K562 (cell line): ENCODE data around the gene WDR90. TPM values are rescaled to one million over a fixed set of nuclear protein-coding genes. Genes with fewer than 3 reads are reported as not detected.

Source experiments
- ATAC-seq: fragments of 200-7000 bp; cut with Tn5 transposase; 3 replicates; pipeline ENCODE4 v1.9.1; 2020; ENCODE audit warnings: moderate library complexity
- BruUV-seq: library from RNA; stranded (reverse); fragments of 400-500 nt; replicated peaks from 2 replicates; lab custom pipeline; 2021; lab: Mats Ljungman, UMichigan
- CTCF ChIA-PET: fragments of 300-600 bp; formaldehyde crosslinking; extraction: SDS; loops from one replicate; lab custom pipeline; 2021; ENCODE audit warnings: low intra/inter-chr PET ratio; lab: Yijun Ruan, JAX
- POLR2A ChIA-PET: fragments of 300-600, 350-650 bp; sonication (Branson Sonifier 250); formaldehyde crosslinking; extraction: SDS; loops from one replicate; lab custom pipeline; 2021; ENCODE audit warnings: antibody characterized with exemption, inconsistent platforms; lab: Yijun Ruan, JAX
- DNase-seq, 4 experiments: peaks; one replicate each; pipeline versions ENCODE4 v3.0.0 to v3.0.0-alpha.2; 2011 to 2018; ENCODE audit warnings: low spot score in 3 of 4, mixed read lengths in 3 of 4; ENCODE audit errors: extremely low read depth in 1 of 4
- FAIRE-seq: peaks from 2 replicates; lab custom pipeline; 2011; peaks lifted over from hg19 to GRCh38; lab: Jason Lieb, UNC
- H2AFZ ChIP-seq: 2 replicates; pipeline ENCODE4 v1.6.0; 2011; ENCODE audit warnings: low read depth, low read length, control low read depth, inconsistent platforms
- H3K27ac ChIP-seq: fragments of 200-600 bp; 3 replicates; pipeline ENCODE4 v1.8.0; 2011; ENCODE audit warnings: low read depth, mild to moderate bottlenecking, control low read depth, inconsistent platforms, low read length, moderate library complexity, mixed read lengths; ENCODE audit errors: extremely low read depth
- H3K27me3 ChIP-seq, 2 experiments: fragments of 300-600 bp in 1 of 2; 2 replicates in 1 of 2; 3 replicates in 1 of 2; pipeline versions ENCODE4 v1.6.0 to v1.8.0; 2011; ENCODE audit warnings: inconsistent platforms in 2 of 2, low read length in 2 of 2, mild to moderate bottlenecking in 1 of 2, mixed read lengths in 1 of 2, moderate library complexity in 1 of 2; ENCODE audit not compliant: control insufficient read depth in 2 of 2, insufficient read depth in 2 of 2
- H3K36me3 ChIP-seq: fragments of 300-600 bp; 3 replicates; pipeline ENCODE4 v1.8.0; 2011; ENCODE audit warnings: mild to moderate bottlenecking, low read length, inconsistent platforms; ENCODE audit not compliant: control insufficient read depth, insufficient read depth
- H3K4me1 ChIP-seq, 2 experiments: fragments of 200-600 bp in 1 of 2; replicated peaks in 1 of 2; 2 replicates in 1 of 2; 3 replicates in 1 of 2; pipeline versions ENCODE4 v1.5.1 to v1.8.0; 2011; ENCODE audit warnings: inconsistent platforms in 2 of 2, low read length in 2 of 2, mild to moderate bottlenecking in 1 of 2, mixed read lengths in 1 of 2, moderate library complexity in 1 of 2; ENCODE audit not compliant: control insufficient read depth in 2 of 2, insufficient read depth in 2 of 2
- H3K4me2 ChIP-seq: 2 replicates; pipeline ENCODE4 v1.6.1; 2011; ENCODE audit warnings: low read length, control low read depth, inconsistent platforms, mixed read lengths; ENCODE audit not compliant: insufficient read depth
- H3K4me3 ChIP-seq: fragments of 200-600 bp; sonication (generic), shearing (Covaris generic); 2 replicates; pipeline ENCODE4 v1.5.1; 2016; ENCODE audit warnings: control low read depth, inconsistent platforms
- H3K79me2 ChIP-seq: fragments of 200-600 bp; 3 replicates; pipeline ENCODE4 v1.8.0; 2011; ENCODE audit warnings: low read length, inconsistent platforms; ENCODE audit not compliant: control insufficient read depth, insufficient read depth
- H3K9ac ChIP-seq, 2 experiments: 2 replicates each; pipeline versions ENCODE4 v1.6.0 to v1.6.1; 2011; ENCODE audit warnings: low read depth in 2 of 2, low read length in 2 of 2, control low read depth in 1 of 2, inconsistent platforms in 1 of 2, mild to moderate bottlenecking in 1 of 2, mixed read lengths in 1 of 2; ENCODE audit not compliant: insufficient read depth in 1 of 2
- H3K9me1 ChIP-seq: one replicate; pipeline ENCODE4 v1.6.0; 2011; ENCODE audit warnings: inconsistent platforms, mild to moderate bottlenecking, low read length, moderate library complexity; ENCODE audit not compliant: control insufficient read depth, insufficient read depth
- H3K9me3 ChIP-seq: replicated peaks from 2 replicates; pipeline ENCODE4 v1.5.1; 2011; ENCODE audit warnings: low read depth, low read length, inconsistent platforms; ENCODE audit not compliant: control insufficient read depth, insufficient read depth
- H4K20me1 ChIP-seq: replicated peaks from 2 replicates; pipeline ENCODE4 v1.6.1; 2011; ENCODE audit warnings: low read length, inconsistent platforms, mixed read lengths; ENCODE audit not compliant: control insufficient read depth, insufficient read depth
- CEBPB ChIP-seq: fragments of 450-650 bp; IDR thresholded peaks from 2 replicates; pipeline ENCODE4 v1.6.1; 2016; ENCODE audit warnings: missing genetic modification characterization, missing compliant biosample characterization
- CREM ChIP-seq: IDR thresholded peaks from 2 replicates; pipeline ENCODE4 v1.6.1; 2014; ENCODE audit warnings: antibody characterized with exemption, low read depth
- DPF2 ChIP-seq: fragments of 450-650 bp; IDR thresholded peaks from 2 replicates; pipeline ENCODE4 v1.6.1; 2016
- KAT8 ChIP-seq: fragments of 450-650 bp; IDR thresholded peaks from 2 replicates; pipeline ENCODE4 v1.6.1; 2016; ENCODE audit warnings: low read depth, mild to moderate bottlenecking
- MBD1 ChIP-seq: fragments of 250-450 bp; sonication (Bioruptor Pico); IDR thresholded peaks from 2 replicates; pipeline ENCODE4 v1.8.0; 2022; ENCODE audit warnings: inconsistent platforms
- MLLT1 ChIP-seq, 2 experiments: fragments of 450-650 bp; IDR thresholded peaks; 2 replicates each; pipeline ENCODE4 v1.6.1; 2016
- POLR2G ChIP-seq: fragments of 200-400 bp; formaldehyde crosslinking; IDR thresholded peaks from 2 replicates; pipeline ENCODE4 v1.6.1; 2017; ENCODE audit warnings: low read depth, mild to moderate bottlenecking, antibody characterized with exemption, low read length, moderate library complexity
- RBBP5 ChIP-seq: fragments of 200-600 bp; sonication (generic); IDR thresholded peaks from 2 replicates; pipeline ENCODE4 v1.6.1; 2012; ENCODE audit warnings: borderline replicate concordance, mild to moderate bottlenecking, low read length, control low read depth, inconsistent platforms; ENCODE audit not compliant: insufficient read depth, poor library complexity, severe bottlenecking
- RBFOX2 ChIP-seq: fragments of 200-400 bp; formaldehyde crosslinking; IDR thresholded peaks from 2 replicates; pipeline ENCODE4 v1.6.1; 2017; ENCODE audit warnings: low read depth, mild to moderate bottlenecking, low read length, moderate library complexity
- ZNF445 ChIP-seq: fragments of 250-450 bp; sonication (Bioruptor Pico); IDR thresholded peaks from 2 replicates; pipeline ENCODE4 v1.4.0; 2020; ENCODE audit warnings: low read depth, mild to moderate bottlenecking, moderate library complexity
- ZNF511 ChIP-seq: sonication (generic); formaldehyde crosslinking; IDR thresholded peaks from 2 replicates; pipeline ENCODE4 v1.8.0; 2022; ENCODE audit warnings: mild to moderate bottlenecking, missing genetic modification reagents
- ZNF589 ChIP-seq: fragments of 200-800 bp; sonication (Bioruptor generic); IDR thresholded peaks from 2 replicates; pipeline ENCODE4 v1.6.1; 2016; ENCODE audit warnings: low read depth, missing genetic modification characterization, missing compliant biosample characterization
- ZNF707 ChIP-seq: fragments of 250-450 bp; sonication (Bioruptor Pico); conservative IDR thresholded peaks from 2 replicates; pipeline ENCODE4 v1.8.0; 2022; ENCODE audit warnings: inconsistent platforms, mild to moderate bottlenecking, moderate library complexity
- WGBS: fragments of 100-300 bp; shearing (Covaris generic); methylation state at CpG from one replicate; pipeline ENCODE4 v1.1.6; 2016; ENCODE audit warnings: low coverage, mixed read lengths; ENCODE audit not compliant: insufficient coverage; ENCODE audit errors: missing lambda C conversion rate; 5-methylcytosine and 5-hydroxymethylcytosine counted together
- in situ Hi-C: fragments of 300-500 bp; cut with MboI; formaldehyde crosslinking; loops from 4 replicates; pipeline ENCODE4 v1.15.0; 2018; ENCODE audit warnings: inconsistent platforms, mixed read lengths
- intact Hi-C: fragments of 100-400 bp; cut with micrococcal nuclease; formaldehyde crosslinking; loops from 2 replicates; pipeline ENCODE4 v1.14.2; 2022
- polyA plus RNA-seq, 8 experiments: library from polyadenylated mRNA; depleted of rRNA in 4 of 8; stranded (reverse) in 5 of 8; unstranded in 3 of 8; fragments of >200 nt; fragmentation: Nextera tagmentation in 2 of 8; fragmentation: Illumina TruSeq in 1 of 8; extraction: Ambion mirVana in 2 of 8; extraction: Trizol in 1 of 8; gene quantifications; 2 replicates each; pipeline versions ENCODE4 v1.2.1 to v1.2.3, GENCODE V29; 2011 to 2014; ENCODE audit warnings: inconsistent platforms in 1 of 8, missing spikeins in 1 of 8
- total RNA-seq, 7 experiments: library from RNA; depleted of rRNA in 6 of 7; stranded (reverse); fragments of >200 nt in 6 of 7; fragmentation: Illumina TruSeq in 2 of 7; extraction: Trizol in 2 of 7; gene quantifications; 2 replicates each; pipeline versions ENCODE4 v1.2.1 to v1.2.3, GENCODE V29; 2011 to 2021; ENCODE audit warnings: low replicate concordance in 1 of 7
- TF ChIP-seq, protein P1 (sequence below): fragments of 450-650 bp; IDR thresholded peaks from 2 replicates; pipeline ENCODE4 v1.6.1; 2014; ENCODE audit warnings: low read depth, mild to moderate bottlenecking, moderate library complexity, borderline replicate concordance

Gene WDR90
- total and polyA plus RNA-seq, 9 of the 15 experiments (the other 6 are each of a cell fraction or from before 2014, with no cell fraction given), result 0.44 to 12.6 (median 3.3) TPM

DNA sequence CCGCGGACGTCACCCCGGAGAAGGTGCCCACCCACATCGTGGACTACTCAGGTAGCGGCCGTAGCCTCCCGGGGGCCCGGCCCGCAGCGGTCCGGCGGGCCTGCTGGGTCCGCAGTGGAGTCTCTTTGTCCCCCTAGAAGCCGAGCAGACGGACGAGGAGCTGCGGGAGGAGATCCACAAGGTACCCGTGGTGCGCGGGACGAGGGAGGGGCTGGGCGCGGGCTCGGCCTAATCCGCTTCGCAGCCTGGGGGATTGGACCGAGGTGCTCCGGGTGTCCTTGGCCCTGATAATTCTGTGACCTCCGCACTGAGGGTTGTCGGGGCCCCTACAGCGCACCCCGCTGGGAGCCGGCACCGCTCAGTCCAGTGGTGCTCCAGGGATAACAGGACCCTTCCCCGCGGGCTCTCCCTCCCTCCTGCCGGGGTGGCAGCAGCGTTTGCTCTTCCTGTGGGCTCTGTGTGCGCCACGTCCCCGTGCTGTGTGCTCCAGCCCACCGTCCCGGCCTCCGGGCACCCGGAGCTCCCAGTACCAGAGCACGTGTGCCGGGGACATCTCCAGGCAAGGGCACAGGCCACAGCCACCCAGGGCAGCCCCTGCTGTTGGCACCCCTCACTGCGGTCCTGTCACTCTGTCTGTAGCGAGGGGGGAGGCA is 19.5 kb downstream of the WDR90 start (continued):
- peak; percentile 25 for TF ChIP-seq RBBP5
- TF ChIP-seq RBFOX2, result peak; percentile 7; the same call in 1 of the 2 replicates

- Histone ChIP-seq H2AFZ (no peak overlapping the region), H3K27ac (no peak overlapping the region; the same call in 2 of the 3 replicates), H3K4me2 (peak overlapping the region; percentile 80; the same call in 1 of the 2 replicates), H3K9me3 (no peaks in the 10 kb centered on the region), H4K20me1 (0 out of 2 replicates have a peak, but pooled peaks cover 4% of the 10 kb centered on the region), H3K4me3 (peak overlapping the region; percentile 99; the same call in 1 of the 2 replicates), H3K36me3 (peaks cover 58% of the 10 kb centered on the region), H3K79me2 (peaks cover 28% of the 10 kb centered on the region), H3K4me1 (peaks cover 17 to 95% of the 10 kb centered on the region in 2 experiments), H3K27me3 (no peaks in the 10 kb centered on the region), H3K9ac (peak overlapping the region in 1 of 2 experiments; percentile 98; a peak in 2 of 4 replicates), H3K9me1 (no peaks in the 10 kb centered on the region)
- WGBS, result 93% methylated on average over 12 of the region's 13 CpGs
- no peak for FAIRE-seq
- no peak for ATAC-seq
- BruUV-seq, result no TSS peak
- intact Hi-C loops (loop anchor here (5.0 to 10.0 kb wide), 2 partner anchors 92 to 275 kb away; partner anchors contain the start of gene NME4), in situ Hi-C loops (loop anchor here (5.0 to 10.0 kb wide), 2 partner anchors 92 to 275 kb away; partner anchors contain the start of gene NME4)
- DNase-seq, result no peak
- CTCF ChIA-PET, result no interaction called here
- POLR2A ChIA-PET, result interaction anchor here (1.1 kb wide), 1 partner anchor 12 kb away, joined by 4 read pairs; no protein-coding TSS in a partner anchor
- no peak for TF ChIP-seq MBD1 (CRISPR knock-in tag)
- TF ChIP-seq KAT8, result no peak
- TF ChIP-seq DPF2, result no peak
- 0 out of 2 replicates have a peak, but pooled peaks have one; percentile 12 for TF ChIP-seq POLR2G
- TF ChIP-seq RBFOX2, result peak; percentile 49; the same call in 1 of the 2 replicates
- no peak for TF ChIP-seq CREM
- TF ChIP-seq ZNF589 (CRISPR knock-in tag), result no peak
- no peak for TF ChIP-seq ZNF445 (CRISPR knock-in tag)
- TF ChIP-seq ZNF707, result no peak
- no peak for TF ChIP-seq MLLT1 (IDR thresholded peaks at IDR 0.05)
- TF ChIP-seq, protein P1, sequence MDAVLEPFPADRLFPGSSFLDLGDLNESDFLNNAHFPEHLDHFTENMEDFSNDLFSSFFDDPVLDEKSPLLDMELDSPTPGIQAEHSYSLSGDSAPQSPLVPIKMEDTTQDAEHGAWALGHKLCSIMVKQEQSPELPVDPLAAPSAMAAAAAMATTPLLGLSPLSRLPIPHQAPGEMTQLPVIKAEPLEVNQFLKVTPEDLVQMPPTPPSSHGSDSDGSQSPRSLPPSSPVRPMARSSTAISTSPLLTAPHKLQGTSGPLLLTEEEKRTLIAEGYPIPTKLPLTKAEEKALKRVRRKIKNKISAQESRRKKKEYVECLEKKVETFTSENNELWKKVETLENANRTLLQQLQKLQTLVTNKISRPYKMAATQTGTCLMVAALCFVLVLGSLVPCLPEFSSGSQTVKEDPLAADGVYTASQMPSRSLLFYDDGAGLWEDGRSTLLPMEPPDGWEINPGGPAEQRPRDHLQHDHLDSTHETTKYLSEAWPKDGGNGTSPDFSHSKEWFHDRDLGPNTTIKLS, result no peak
- no peak for TF ChIP-seq CEBPB
- no peak for TF ChIP-seq ZNF511 (CRISPR knock-in tag)
These were observed 20.5 kb downstream of the WDR90 start for GRCh38 chr16:669666-670065.
